Measurements from ENCODE around the gene CHRNA4. TPM values are rescaled to one million over a fixed set of nuclear protein-coding genes. Genes with fewer than 3 reads are reported as not detected.

CHRNA4 gene
- total RNA-seq, 1 donor from 2014 or later, result 1.8 TPM

- no peaks in the 10 kb centered on the region for H3K9me3 Mint-ChIP-seq
- no peak for TF ChIP-seq CTCF (conservative IDR thresholded peaks at IDR 0.05)
- H3K27ac Mint-ChIP-seq, result no peak overlapping the region
- H3K4me1 Mint-ChIP-seq (ENCODE audit: unreplicated experiment), result no peaks in the 10 kb centered on the region
- H3K4me3 Mint-ChIP-seq, result no peak overlapping the region
- H3K27me3 Mint-ChIP-seq, result no peaks in the 10 kb centered on the region
- DNase-seq (ENCODE audit: extremely low spot score, unreplicated experiment), result no peak
- no peaks in the 10 kb centered on the region for H3K36me3 Mint-ChIP-seq
Observed at GRCh38 chr20:63317061-63317460, 44.1 kb downstream of the CHRNA4 start.

GRCh38 chr20:63316502-63316921, 44.6 kb downstream of the CHRNA4 start:
- Mint-ChIP-seq H3K4me1 (ENCODE audit: unreplicated experiment) (no peaks in the 10 kb centered on the region), H3K36me3 (no peaks in the 10 kb centered on the region), H3K9me3 (no peaks in the 10 kb centered on the region), H3K27me3 (no peaks in the 10 kb centered on the region), H3K4me3 (no peak overlapping the region), H3K27ac (no peak overlapping the region)
- DNase-seq (ENCODE audit: extremely low spot score, unreplicated experiment), result no peak
- no peak for TF ChIP-seq CTCF (conservative IDR thresholded peaks at IDR 0.05)

GRCh38 chr20:63315731-63316491, 45.2 kb downstream of the CHRNA4 start:
- no peak overlapping the region for H3K27ac Mint-ChIP-seq
- no peaks in the 10 kb centered on the region for H3K9me3 Mint-ChIP-seq
- TF ChIP-seq CTCF (conservative IDR thresholded peaks at IDR 0.05), result no peak
- DNase-seq (ENCODE audit: extremely low spot score, unreplicated experiment), result no peak
- no peak overlapping the region for H3K4me3 Mint-ChIP-seq
- no peaks in the 10 kb centered on the region for H3K4me1 Mint-ChIP-seq (ENCODE audit: unreplicated experiment)
- H3K27me3 Mint-ChIP-seq, result no peaks in the 10 kb centered on the region
- H3K36me3 Mint-ChIP-seq, result no peaks in the 10 kb centered on the region

GRCh38 chr20:63315240-63315689, 45.9 kb downstream of the CHRNA4 start:
- no peaks in the 10 kb centered on the region for H3K9me3 Mint-ChIP-seq

GRCh38 chr20:63314566-63315239, 46.4 kb downstream of the CHRNA4 start:
- TF ChIP-seq CTCF (conservative IDR thresholded peaks at IDR 0.05), result no peak
- no peak for DNase-seq (ENCODE audit: extremely low spot score, unreplicated experiment)

More at GRCh38 chr20:63315240-63315689, 45.9 kb downstream of the CHRNA4 start:
- no peak overlapping the region for H3K27ac Mint-ChIP-seq
- no peaks in the 10 kb centered on the region for H3K36me3 Mint-ChIP-seq
- H3K4me3 Mint-ChIP-seq, result no peak overlapping the region
- no peak for TF ChIP-seq CTCF (conservative IDR thresholded peaks at IDR 0.05)
- H3K4me1 Mint-ChIP-seq (ENCODE audit: unreplicated experiment), result no peaks in the 10 kb centered on the region
- DNase-seq (ENCODE audit: extremely low spot score, unreplicated experiment), result no peak
- no peaks in the 10 kb centered on the region for H3K27me3 Mint-ChIP-seq

More at GRCh38 chr20:63314566-63315239, 46.4 kb downstream of the CHRNA4 start:
- H3K36me3 Mint-ChIP-seq, result no peaks in the 10 kb centered on the region
- no peaks in the 10 kb centered on the region for H3K4me1 Mint-ChIP-seq (ENCODE audit: unreplicated experiment)
- H3K27me3 Mint-ChIP-seq, result no peaks in the 10 kb centered on the region
- no peak overlapping the region for H3K27ac Mint-ChIP-seq
- no peaks in the 10 kb centered on the region for H3K9me3 Mint-ChIP-seq
- H3K4me3 Mint-ChIP-seq, result no peak overlapping the region

Measured in type B pancreatic cell (in vitro differentiated cells).